Activated CD4-positive, alpha-beta memory T cell treated with anti-CD3 and anti-CD28 coated beads, Interleukin-2, amount 10 ng/mL, durations not matched to agents 7 days and 5 days (primary cell): Measurements from ENCODE around the gene SCG3. TPM values are rescaled to one million over a fixed set of nuclear protein-coding genes. Genes with fewer than 3 reads are reported as not detected.

Experiments used
- CTCF ChIA-PET: fragments of 350-600 bp; sonication (Branson Sonifier 250); formaldehyde crosslinking; loops from one replicate; lab custom pipeline; 2021; ENCODE audit warnings: antibody characterized with exemption, inconsistent platforms; lab: Charles Lee
- POLR2A ChIA-PET: fragments of 350-600 bp; sonication (Branson Sonifier 250); formaldehyde crosslinking; loops from one replicate; lab custom pipeline; 2021; ENCODE audit warnings: antibody characterized with exemption; lab: Charles Lee
- DNase-seq: peaks from one replicate; pipeline ENCODE4 v3.0.0-alpha.2; 2020
- H3K27ac Mint-ChIP-seq: one replicate; pipeline ENCODE4 v1.8.0; 2021; ENCODE audit warnings: mild to moderate bottlenecking, mixed read lengths
- H3K27me3 Mint-ChIP-seq: one replicate; pipeline ENCODE4 v1.8.0; 2021; ENCODE audit warnings: mixed read lengths
- H3K36me3 Mint-ChIP-seq: one replicate; pipeline ENCODE4 v1.8.0; 2021; ENCODE audit warnings: low read depth, mixed read lengths
- H3K4me1 Mint-ChIP-seq: one replicate; pipeline ENCODE4 v1.8.0; 2021; ENCODE audit warnings: mixed read lengths
- H3K4me3 Mint-ChIP-seq: one replicate; pipeline ENCODE4 v1.8.0; 2021; ENCODE audit warnings: mild to moderate bottlenecking, mixed read lengths
- H3K9me3 Mint-ChIP-seq: one replicate; pipeline ENCODE4 v1.8.0; 2021; ENCODE audit warnings: mixed read lengths
- total RNA-seq, 2 experiments: library from RNA; stranded (reverse); gene quantifications; one replicate each; pipeline ENCODE4 v1.2.3, GENCODE V29; 2021

Gene SCG3
- total RNA-seq, 2 experiments from 2014 or later, result not detected

- CTCF ChIA-PET, result interaction anchor here (0.9 to 1.1 kb wide), 2 partner anchors 40 to 85 kb away, joined by 3 to 4 read pairs; no protein-coding TSS in a partner anchor
Observed at GRCh38 chr15:51692154-51692553, 10.9 kb downstream of the SCG3 start.

DNA sequence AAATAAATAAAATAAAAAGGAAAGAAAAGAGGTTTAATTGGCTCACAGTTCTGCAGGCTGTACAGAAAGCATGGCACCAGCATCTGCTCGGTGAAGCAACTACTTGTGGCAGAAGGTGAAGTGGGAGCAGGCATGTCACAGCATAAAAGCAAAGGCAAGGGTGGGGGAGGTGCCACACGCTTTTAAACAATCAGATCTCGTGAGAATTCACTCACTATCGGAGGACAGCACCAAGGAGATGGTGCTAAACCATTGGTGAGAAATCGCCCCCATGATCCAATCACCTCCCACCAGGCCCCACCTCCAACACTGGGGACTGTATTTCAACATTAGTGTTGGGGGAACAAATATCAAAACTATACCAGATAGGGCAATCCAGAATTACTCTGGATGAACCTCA is 15.3 kb downstream of the SCG3 start:
- Mint-ChIP-seq H3K4me1 (peaks cover 22% of the 10 kb centered on the region), H3K27ac (no peak overlapping the region)

More at GRCh38 chr15:51692154-51692553, 10.9 kb downstream of the SCG3 start:
- Mint-ChIP-seq H3K36me3 (no peaks in the 10 kb centered on the region), H3K27ac (no peak overlapping the region), H3K9me3 (no peaks in the 10 kb centered on the region), H3K4me1 (peaks cover 29% of the 10 kb centered on the region), H3K27me3 (peaks cover 42% of the 10 kb centered on the region), H3K4me3 (no peak overlapping the region)
- POLR2A ChIA-PET, result no interaction called here
- no peak for DNase-seq

GRCh38 chr15:51697163-51697562 is 15.9 kb downstream of the SCG3 start:
- no peak overlapping the region for H3K4me3 Mint-ChIP-seq
- H3K27ac Mint-ChIP-seq, result no peak overlapping the region
- no peaks in the 10 kb centered on the region for H3K36me3 Mint-ChIP-seq
- CTCF ChIA-PET, result no interaction called here
- H3K27me3 Mint-ChIP-seq, result peaks cover 36% of the 10 kb centered on the region
- H3K4me1 Mint-ChIP-seq, result peaks cover 16% of the 10 kb centered on the region
- DNase-seq, result no peak
- H3K9me3 Mint-ChIP-seq, result no peaks in the 10 kb centered on the region
- POLR2A ChIA-PET, result no interaction called here

More for the DNA sequence above, 15.3 kb downstream of the SCG3 start:
- H3K4me3 Mint-ChIP-seq, result no peak overlapping the region
- no peak for DNase-seq
- CTCF ChIA-PET, result no interaction called here
- no peaks in the 10 kb centered on the region for H3K36me3 Mint-ChIP-seq
- peaks cover 40% of the 10 kb centered on the region for H3K27me3 Mint-ChIP-seq
- no peaks in the 10 kb centered on the region for H3K9me3 Mint-ChIP-seq
- POLR2A ChIA-PET, result no interaction called here

GRCh38 chr15:51699373-51699772 is 18.1 kb downstream of the SCG3 start:
- no peak overlapping the region for H3K4me3 Mint-ChIP-seq
- POLR2A ChIA-PET, result no interaction called here
- CTCF ChIA-PET, result no interaction called here
- no peak overlapping the region for H3K27ac Mint-ChIP-seq
- peaks cover 1% of the 10 kb centered on the region for H3K4me1 Mint-ChIP-seq
- no peaks in the 10 kb centered on the region for H3K9me3 Mint-ChIP-seq
- H3K27me3 Mint-ChIP-seq, result peaks cover 34% of the 10 kb centered on the region
- H3K36me3 Mint-ChIP-seq, result no peaks in the 10 kb centered on the region
- no peak for DNase-seq

GRCh38 chr15:51702710-51703109 is 21.4 kb downstream of the SCG3 start:
- Mint-ChIP-seq H3K27me3 (peaks cover 35% of the 10 kb centered on the region), H3K36me3 (no peaks in the 10 kb centered on the region), H3K27ac (no peak overlapping the region), H3K4me1 (no peaks in the 10 kb centered on the region), H3K4me3 (no peak overlapping the region), H3K9me3 (no peaks in the 10 kb centered on the region)
- CTCF ChIA-PET, result no interaction called here
- POLR2A ChIA-PET, result no interaction called here
- no peak for DNase-seq

- no peaks in the 10 kb centered on the region for H3K36me3 Mint-ChIP-seq
- H3K27me3 Mint-ChIP-seq, result peaks cover 10% of the 10 kb centered on the region
- POLR2A ChIA-PET, result no interaction called here
Observed at GRCh38 chr15:51706291-51706690, 25.0 kb downstream of the SCG3 start.

GRCh38 chr15:51706926-51707608 is 25.8 kb downstream of the SCG3 start:
- POLR2A ChIA-PET, result no interaction called here
- H3K9me3 Mint-ChIP-seq, result no peaks in the 10 kb centered on the region
- no peak overlapping the region for H3K4me3 Mint-ChIP-seq
- no peak overlapping the region for H3K27ac Mint-ChIP-seq
- CTCF ChIA-PET, result no interaction called here
- H3K4me1 Mint-ChIP-seq, result no peaks in the 10 kb centered on the region
- H3K27me3 Mint-ChIP-seq, result peaks cover 10% of the 10 kb centered on the region
- no peak for DNase-seq
- H3K36me3 Mint-ChIP-seq, result no peaks in the 10 kb centered on the region

More at GRCh38 chr15:51706291-51706690, 25.0 kb downstream of the SCG3 start:
- DNase-seq, result no peak
- no peaks in the 10 kb centered on the region for H3K4me1 Mint-ChIP-seq
- no peak overlapping the region for H3K27ac Mint-ChIP-seq
- CTCF ChIA-PET, result no interaction called here
- H3K9me3 Mint-ChIP-seq, result no peaks in the 10 kb centered on the region
- no peak overlapping the region for H3K4me3 Mint-ChIP-seq

DNA sequence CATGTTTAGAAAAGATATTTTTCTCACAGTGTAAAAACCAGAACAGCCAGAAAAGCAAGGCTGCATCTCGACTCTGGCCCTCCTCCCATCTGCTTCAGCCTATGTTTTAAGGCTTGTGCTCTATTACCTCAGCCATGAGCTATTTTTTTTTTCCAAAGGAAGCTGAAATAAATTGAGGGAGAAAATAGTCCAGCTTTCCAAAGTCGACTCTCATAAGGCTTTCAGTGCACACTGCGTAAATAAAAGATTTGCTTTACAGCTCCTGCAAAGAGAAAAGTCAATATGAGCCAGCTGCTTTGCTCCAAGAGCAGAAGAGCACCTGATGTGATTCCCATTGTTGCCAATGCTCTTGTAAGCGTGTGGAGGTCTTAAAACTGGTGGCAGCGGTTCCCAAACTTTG is 26.7 kb downstream of the SCG3 start:
- peaks cover 7% of the 10 kb centered on the region for H3K27me3 Mint-ChIP-seq
- no peak overlapping the region for H3K4me3 Mint-ChIP-seq
- POLR2A ChIA-PET, result no interaction called here
- H3K9me3 Mint-ChIP-seq, result no peaks in the 10 kb centered on the region
- CTCF ChIA-PET, result no interaction called here
- no peak overlapping the region for H3K27ac Mint-ChIP-seq
- no peaks in the 10 kb centered on the region for H3K36me3 Mint-ChIP-seq
- H3K4me1 Mint-ChIP-seq, result no peaks in the 10 kb centered on the region
- DNase-seq, result no peak

GRCh38 chr15:51709031-51709430 is 27.7 kb downstream of the SCG3 start:
- H3K4me1 Mint-ChIP-seq, result no peaks in the 10 kb centered on the region
- no peaks in the 10 kb centered on the region for H3K9me3 Mint-ChIP-seq
- no peak overlapping the region for H3K27ac Mint-ChIP-seq
- ChIA-PET POLR2A (no interaction called here), CTCF (no interaction called here)
- DNase-seq, result no peak
- H3K27me3 Mint-ChIP-seq, result peaks cover 3% of the 10 kb centered on the region
- H3K4me3 Mint-ChIP-seq, result no peak overlapping the region
- H3K36me3 Mint-ChIP-seq, result no peaks in the 10 kb centered on the region

- Mint-ChIP-seq H3K4me3 (no peak overlapping the region), H3K9me3 (no peaks in the 10 kb centered on the region), H3K27me3 (no peaks in the 10 kb centered on the region), H3K36me3 (no peaks in the 10 kb centered on the region), H3K4me1 (no peaks in the 10 kb centered on the region), H3K27ac (no peak overlapping the region)
- no peak for DNase-seq
- ChIA-PET POLR2A (no interaction called here), CTCF (no interaction called here)
Observed at GRCh38 chr15:51714162-51714561, 32.9 kb downstream of the SCG3 start.

- no peaks in the 10 kb centered on the region for H3K4me1 Mint-ChIP-seq
- H3K4me3 Mint-ChIP-seq, result no peak overlapping the region
- DNase-seq, result no peak
- H3K36me3 Mint-ChIP-seq, result no peaks in the 10 kb centered on the region
- H3K27ac Mint-ChIP-seq, result no peak overlapping the region
- no peaks in the 10 kb centered on the region for H3K27me3 Mint-ChIP-seq
- POLR2A ChIA-PET, result no interaction called here
- no peaks in the 10 kb centered on the region for H3K9me3 Mint-ChIP-seq
- CTCF ChIA-PET, result no interaction called here
Observed at GRCh38 chr15:51714911-51715310, 33.6 kb downstream of the SCG3 start.

DNA sequence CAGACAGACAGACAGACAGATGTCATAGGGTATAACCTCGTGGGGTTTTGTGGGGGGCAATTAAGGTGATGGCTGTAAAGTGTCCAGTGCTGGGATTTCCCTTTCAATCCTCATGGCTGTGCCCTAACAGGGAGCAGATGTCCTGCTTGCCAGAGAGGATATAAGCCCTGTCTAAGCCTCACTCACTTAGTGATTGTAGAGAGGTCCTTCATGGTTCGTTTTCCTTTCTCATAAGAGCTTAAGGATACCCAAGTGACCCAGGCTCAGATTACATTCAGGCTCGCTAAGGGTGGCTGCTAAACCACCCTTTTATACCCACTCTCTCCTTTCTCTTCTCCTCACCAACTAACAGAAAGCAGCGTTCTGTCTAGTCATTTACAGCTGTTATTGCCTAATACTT is 36.9 kb downstream of the SCG3 start:
- Mint-ChIP-seq H3K4me3 (no peak overlapping the region), H3K36me3 (peaks cover 17% of the 10 kb centered on the region), H3K27me3 (no peaks in the 10 kb centered on the region), H3K4me1 (peaks cover 4% of the 10 kb centered on the region), H3K27ac (no peak overlapping the region), H3K9me3 (no peaks in the 10 kb centered on the region)
- CTCF ChIA-PET, result no interaction called here
- POLR2A ChIA-PET, result no interaction called here
- no peak for DNase-seq

DNA sequence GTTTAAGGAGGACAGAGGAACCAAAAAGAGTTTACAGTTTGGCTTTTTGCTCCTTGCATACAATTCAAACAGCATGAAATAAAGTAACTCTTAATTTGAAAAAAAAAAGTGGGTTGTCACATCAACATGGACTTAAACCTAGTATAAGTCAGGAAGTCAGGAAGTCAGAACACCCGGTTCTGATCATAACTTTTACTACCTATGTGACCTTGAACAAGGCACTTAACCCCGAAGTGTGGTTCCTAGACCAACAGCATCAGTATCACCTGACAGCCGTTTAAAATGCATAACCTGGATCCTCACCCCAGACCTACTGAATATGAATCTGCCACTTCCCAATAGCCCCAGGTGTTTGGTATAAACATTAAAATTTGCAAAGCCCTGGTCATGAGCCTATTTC is 37.4 kb downstream of the SCG3 start:
- Mint-ChIP-seq H3K27ac (no peak overlapping the region), H3K27me3 (no peaks in the 10 kb centered on the region), H3K4me3 (no peak overlapping the region), H3K4me1 (peaks cover 4% of the 10 kb centered on the region), H3K9me3 (no peaks in the 10 kb centered on the region), H3K36me3 (peaks cover 19% of the 10 kb centered on the region)
- ChIA-PET CTCF (interaction anchor here (1.5 kb wide), 1 partner anchor 69 kb away, joined by 4 read pairs; no protein-coding TSS in a partner anchor), POLR2A (no interaction called here)
- DNase-seq, result no peak
